Activated T-cell treated with anti-CD3 and anti-CD28 coated beads for 1 hour (primary cell): ENCODE results near the gene ODAD3.

Experiments used
- DNase-seq: peaks from one replicate; pipeline ENCODE4 v3.0.0-alpha.2; 2020; ENCODE audit warnings: low read depth

Gene ODAD3

GRCh38 chr19:11375143-11375948 lies 59.6 kb downstream of the ODAD3 start:
- DNase-seq, result peak; percentile 60

GRCh38 chr19:11374433-11375142 lies 60.3 kb downstream of the ODAD3 start, which contains the start of gene SWSAP1:
SWSAP1 (plus strand) TSS chr19:11374666; CDS start chr19:11374681, 15 bp downstream.
- peak; percentile 92 for DNase-seq

GRCh38 chr19:11373885-11374432 lies 61.0 kb downstream of the ODAD3 start:
- no peak for DNase-seq

GRCh38 chr19:11373166-11373884 lies 61.6 kb downstream of the ODAD3 start:
- no peak for DNase-seq

GRCh38 chr19:11370744-11371143 lies 64.2 kb downstream of the ODAD3 start:
- DNase-seq, result no peak
